GM23338 (cell line): ENCODE data around the gene POLR3G. TPM values are rescaled to one million over a fixed set of nuclear protein-coding genes. Genes with fewer than 3 reads are reported as not detected.

Experiments used
- ATAC-seq: fragments of 200-7000 bp; cut with Tn5 transposase; 3 replicates; pipeline ENCODE4 v1.9.1; 2020
- DNase-seq: peaks from one replicate; pipeline ENCODE4 v3.0.0-alpha.2; 2015; ENCODE audit warnings: low spot score
- H2AFZ ChIP-seq: fragments of 200-600 bp; sonication (generic); 2 replicates; pipeline ENCODE4 v1.8.0; 2016; ENCODE audit warnings: antibody characterized with exemption, mild to moderate bottlenecking, moderate library complexity
- H3F3A ChIP-seq: fragments of 200-600 bp; sonication (generic); replicated peaks from 2 replicates; pipeline ENCODE4 v1.8.0; 2017; ENCODE audit warnings: antibody characterized with exemption, mixed run types, low read depth
- H3K27ac ChIP-seq: fragments of 200-600 bp; sonication (generic); 2 replicates; pipeline ENCODE4 v1.6.1; 2016; ENCODE audit warnings: low read depth
- H3K27me3 ChIP-seq: fragments of 200-600 bp; sonication (generic); 2 replicates; pipeline ENCODE4 v1.8.0; 2016; ENCODE audit warnings: mild to moderate bottlenecking, mixed run types, moderate library complexity; ENCODE audit not compliant: insufficient read depth
- H3K36me3 ChIP-seq: fragments of 200-600 bp; sonication (generic); 2 replicates; pipeline ENCODE4 v1.8.0; 2016; ENCODE audit warnings: mild to moderate bottlenecking; ENCODE audit not compliant: insufficient read depth
- H3K4me1 ChIP-seq: fragments of 200-600 bp; sonication (generic); 2 replicates; pipeline ENCODE4 v1.8.0; 2016; ENCODE audit warnings: mild to moderate bottlenecking, moderate library complexity; ENCODE audit not compliant: insufficient read depth
- H3K4me2 ChIP-seq: fragments of 200-600 bp; sonication (generic); 2 replicates; pipeline ENCODE4 v1.7.1; 2017; ENCODE audit warnings: mixed run types
- H3K4me3 ChIP-seq: fragments of 200-600 bp; sonication (generic); 2 replicates; pipeline ENCODE4 v1.6.1; 2016; ENCODE audit warnings: mixed run types
- H3K79me2 ChIP-seq: fragments of 200-600 bp; sonication (generic); replicated peaks from 2 replicates; pipeline ENCODE4 v1.8.0; 2017; ENCODE audit warnings: mild to moderate bottlenecking; ENCODE audit not compliant: insufficient read depth
- H3K9me2 ChIP-seq: fragments of 200-600 bp; sonication (generic); 2 replicates; pipeline ENCODE4 v1.8.0; 2017; ENCODE audit not compliant: insufficient read depth
- H4K20me1 ChIP-seq: fragments of 200-600 bp; sonication (generic); replicated peaks from 2 replicates; pipeline ENCODE4 v1.8.0; 2017; ENCODE audit warnings: mild to moderate bottlenecking; ENCODE audit not compliant: insufficient read depth
- H3K27ac Mint-ChIP-seq: 2 replicates; pipeline ENCODE4 v1.8.0; 2020; ENCODE audit warnings: inconsistent platforms, mild to moderate bottlenecking, moderate library complexity, mixed read lengths
- H3K27me3 Mint-ChIP-seq: 3 replicates; pipeline ENCODE4 v1.8.0; 2022; ENCODE audit warnings: low read depth, mild to moderate bottlenecking, moderate library complexity, mixed read lengths, inconsistent platforms; ENCODE audit not compliant: insufficient read depth, poor library complexity
- H3K36me3 Mint-ChIP-seq: 3 replicates; pipeline ENCODE4 v1.8.0; 2021; ENCODE audit warnings: low read depth, mild to moderate bottlenecking, inconsistent platforms, moderate library complexity, mixed read lengths
- H3K4me1 Mint-ChIP-seq: 3 replicates; pipeline ENCODE4 v1.8.0; 2020; ENCODE audit warnings: mild to moderate bottlenecking, inconsistent platforms, mixed read lengths
- H3K4me3 Mint-ChIP-seq: 3 replicates; pipeline ENCODE4 v1.8.0; 2021; ENCODE audit warnings: moderate library complexity, mild to moderate bottlenecking, inconsistent platforms, mixed read lengths
- H3K9me3 Mint-ChIP-seq: 3 replicates; pipeline ENCODE4 v1.8.0; 2020; ENCODE audit warnings: moderate library complexity, mild to moderate bottlenecking, inconsistent platforms, mixed read lengths
- EZH2phosphoT487 ChIP-seq: fragments of 200-600 bp; sonication (generic); IDR thresholded peaks from one replicate; pipeline ENCODE4 v1.8.1; 2018; ENCODE audit warnings: antibody characterized with exemption; ENCODE audit not compliant: unreplicated experiment
- JUNB ChIP-seq: IDR thresholded peaks from one replicate; pipeline ENCODE4 v1.6.1; 2016; ENCODE audit warnings: antibody characterized with exemption; ENCODE audit not compliant: unreplicated experiment
- NANOG ChIP-seq: IDR thresholded peaks from 2 replicates; pipeline ENCODE4 v1.6.1; 2016; ENCODE audit warnings: antibody characterized with exemption, borderline replicate concordance
- POLR2AphosphoS5 ChIP-seq: IDR thresholded peaks from 2 replicates; pipeline ENCODE4 v1.6.1; 2016; ENCODE audit warnings: antibody characterized with exemption, low read depth
- ZNF114 ChIP-seq: fragments of 250-450 bp; sonication (Bioruptor Pico); IDR thresholded peaks from 2 replicates; pipeline ENCODE4 v1.5.0; 2020; ENCODE audit warnings: mild to moderate bottlenecking, moderate library complexity
- polyA plus RNA-seq: library from polyadenylated mRNA; unstranded; fragments of >200 nt; fragmentation: Nextera tagmentation; extraction: Ambion mirVana; gene quantifications from 2 replicates; pipeline ENCODE4 v1.2.1, GENCODE V29; 2016
- total RNA-seq: library from RNA; depleted of rRNA; stranded (reverse); fragments of >200 nt; shearing (Covaris generic); gene quantifications from 2 replicates; pipeline ENCODE4 v1.2.3, GENCODE V29; 2014
- TF ChIP-seq, protein P1 (sequence below), 2 experiments: fragments of 200-600 bp in 1 of 2; sonication (generic) in 1 of 2; conservative IDR thresholded peaks; 2 replicates each; pipeline versions ENCODE4 v1.5.1 to v1.6.1; 2016 to 2017; ENCODE audit warnings: antibody characterized with exemption in 2 of 2, low read depth in 2 of 2, mild to moderate bottlenecking in 2 of 2, moderate library complexity in 1 of 2
- TF ChIP-seq, protein P2 (sequence below): IDR thresholded peaks from 2 replicates; pipeline ENCODE4 v1.6.1; 2016; ENCODE audit warnings: antibody characterized with exemption
- TF ChIP-seq, protein P3 (sequence below): fragments of 250-450 bp; sonication (Bioruptor Pico); IDR thresholded peaks from 2 replicates; pipeline ENCODE4 v1.5.0; 2020; ENCODE audit warnings: mild to moderate bottlenecking, moderate library complexity

Gene POLR3G
- total and polyA plus RNA-seq, 2 experiments from 2014 or later = 147 to 376 TPM

DNA sequence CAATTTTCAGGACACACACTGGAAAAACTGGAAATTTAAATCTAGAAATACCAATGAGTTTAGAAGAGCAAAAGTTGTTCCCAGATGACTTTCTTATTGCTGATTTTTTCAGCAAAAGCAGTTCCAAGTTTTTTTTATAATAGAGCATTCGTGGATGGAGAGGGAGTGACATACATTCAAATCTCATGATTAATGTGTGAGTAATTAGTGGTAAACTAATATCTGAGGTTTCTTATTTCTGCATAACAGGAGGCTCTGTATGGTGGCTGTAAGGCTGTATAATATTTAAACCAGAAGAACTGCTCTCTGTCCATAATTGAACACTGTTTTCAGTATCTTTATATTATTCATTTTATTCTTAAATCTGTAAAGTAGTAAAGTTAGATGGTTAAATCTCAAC is 28.9 kb downstream of the POLR3G start:
- Mint-ChIP-seq H3K27me3 (no peaks in the 10 kb centered on the region), H3K36me3 (peaks cover 62% of the 10 kb centered on the region), H3K9me3 (no peaks in the 10 kb centered on the region), H3K4me1 (no peaks in the 10 kb centered on the region; the same call in 2 of the 3 replicates), H3K4me3 (no peak overlapping the region), H3K27ac (no peak overlapping the region)
- Histone ChIP-seq H3K4me1 (no peaks in the 10 kb centered on the region), H3K36me3 (peaks cover 59% of the 10 kb centered on the region), H2AFZ (no peak overlapping the region), H3K4me3 (no peak overlapping the region), H3K27me3 (no peaks in the 10 kb centered on the region), H3K9me2 (no peaks in the 10 kb centered on the region), H3F3A (peaks cover 4% of the 10 kb centered on the region), H3K4me2 (no peak overlapping the region), H4K20me1 (no peaks in the 10 kb centered on the region), H3K27ac (0 out of 2 replicates have a peak overlapping the region, but pooled peaks have one; percentile 43), H3K79me2 (no peaks in the 10 kb centered on the region)
- no peak for DNase-seq
- TF ChIP-seq, protein P1, sequence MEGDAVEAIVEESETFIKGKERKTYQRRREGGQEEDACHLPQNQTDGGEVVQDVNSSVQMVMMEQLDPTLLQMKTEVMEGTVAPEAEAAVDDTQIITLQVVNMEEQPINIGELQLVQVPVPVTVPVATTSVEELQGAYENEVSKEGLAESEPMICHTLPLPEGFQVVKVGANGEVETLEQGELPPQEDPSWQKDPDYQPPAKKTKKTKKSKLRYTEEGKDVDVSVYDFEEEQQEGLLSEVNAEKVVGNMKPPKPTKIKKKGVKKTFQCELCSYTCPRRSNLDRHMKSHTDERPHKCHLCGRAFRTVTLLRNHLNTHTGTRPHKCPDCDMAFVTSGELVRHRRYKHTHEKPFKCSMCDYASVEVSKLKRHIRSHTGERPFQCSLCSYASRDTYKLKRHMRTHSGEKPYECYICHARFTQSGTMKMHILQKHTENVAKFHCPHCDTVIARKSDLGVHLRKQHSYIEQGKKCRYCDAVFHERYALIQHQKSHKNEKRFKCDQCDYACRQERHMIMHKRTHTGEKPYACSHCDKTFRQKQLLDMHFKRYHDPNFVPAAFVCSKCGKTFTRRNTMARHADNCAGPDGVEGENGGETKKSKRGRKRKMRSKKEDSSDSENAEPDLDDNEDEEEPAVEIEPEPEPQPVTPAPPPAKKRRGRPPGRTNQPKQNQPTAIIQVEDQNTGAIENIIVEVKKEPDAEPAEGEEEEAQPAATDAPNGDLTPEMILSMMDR (conservative IDR thresholded peaks at IDR 0.05; ENCODE audit: low read depth in 2 of 2) = no peak
- TF ChIP-seq NANOG (no peak), POLR2AphosphoS5 (no peak), ZNF114 (no peak), JUNB (no peak)
- TF ChIP-seq, protein P2, sequence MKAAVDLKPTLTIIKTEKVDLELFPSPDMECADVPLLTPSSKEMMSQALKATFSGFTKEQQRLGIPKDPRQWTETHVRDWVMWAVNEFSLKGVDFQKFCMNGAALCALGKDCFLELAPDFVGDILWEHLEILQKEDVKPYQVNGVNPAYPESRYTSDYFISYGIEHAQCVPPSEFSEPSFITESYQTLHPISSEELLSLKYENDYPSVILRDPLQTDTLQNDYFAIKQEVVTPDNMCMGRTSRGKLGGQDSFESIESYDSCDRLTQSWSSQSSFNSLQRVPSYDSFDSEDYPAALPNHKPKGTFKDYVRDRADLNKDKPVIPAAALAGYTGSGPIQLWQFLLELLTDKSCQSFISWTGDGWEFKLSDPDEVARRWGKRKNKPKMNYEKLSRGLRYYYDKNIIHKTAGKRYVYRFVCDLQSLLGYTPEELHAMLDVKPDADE = no peak
- no peak for ATAC-seq

DNA sequence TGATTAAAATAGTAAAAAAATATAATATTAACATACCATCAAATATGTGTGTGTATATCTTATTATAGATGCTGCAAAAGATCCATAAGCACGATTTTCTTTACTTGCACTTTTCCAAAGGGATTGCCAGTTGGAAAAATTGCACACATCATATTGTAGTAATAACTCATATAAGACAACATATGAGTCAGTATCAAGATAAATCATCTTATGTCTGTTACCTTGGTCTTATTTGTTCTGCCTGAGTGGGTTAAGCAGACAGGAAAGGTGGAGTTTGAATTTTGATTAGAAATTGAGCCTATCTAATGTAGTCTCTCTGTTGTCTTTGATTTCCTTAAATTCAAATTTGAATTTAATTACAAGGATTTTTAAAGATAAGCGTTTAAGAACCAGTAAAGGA is 30.1 kb downstream of the POLR3G start:
- H3K4me1 ChIP-seq = no peaks in the 10 kb centered on the region
- Mint-ChIP-seq H3K4me1 (no peaks in the 10 kb centered on the region; the same call in 2 of the 3 replicates), H3K9me3 (no peaks in the 10 kb centered on the region), H3K27ac (no peak overlapping the region), H3K4me3 (no peak overlapping the region), H3K36me3 (peaks cover 61% of the 10 kb centered on the region), H3K27me3 (no peaks in the 10 kb centered on the region)
- DNase-seq (no peak), ATAC-seq (no peak)
- H3K79me2 ChIP-seq = no peaks in the 10 kb centered on the region
- TF ChIP-seq, protein P3, sequence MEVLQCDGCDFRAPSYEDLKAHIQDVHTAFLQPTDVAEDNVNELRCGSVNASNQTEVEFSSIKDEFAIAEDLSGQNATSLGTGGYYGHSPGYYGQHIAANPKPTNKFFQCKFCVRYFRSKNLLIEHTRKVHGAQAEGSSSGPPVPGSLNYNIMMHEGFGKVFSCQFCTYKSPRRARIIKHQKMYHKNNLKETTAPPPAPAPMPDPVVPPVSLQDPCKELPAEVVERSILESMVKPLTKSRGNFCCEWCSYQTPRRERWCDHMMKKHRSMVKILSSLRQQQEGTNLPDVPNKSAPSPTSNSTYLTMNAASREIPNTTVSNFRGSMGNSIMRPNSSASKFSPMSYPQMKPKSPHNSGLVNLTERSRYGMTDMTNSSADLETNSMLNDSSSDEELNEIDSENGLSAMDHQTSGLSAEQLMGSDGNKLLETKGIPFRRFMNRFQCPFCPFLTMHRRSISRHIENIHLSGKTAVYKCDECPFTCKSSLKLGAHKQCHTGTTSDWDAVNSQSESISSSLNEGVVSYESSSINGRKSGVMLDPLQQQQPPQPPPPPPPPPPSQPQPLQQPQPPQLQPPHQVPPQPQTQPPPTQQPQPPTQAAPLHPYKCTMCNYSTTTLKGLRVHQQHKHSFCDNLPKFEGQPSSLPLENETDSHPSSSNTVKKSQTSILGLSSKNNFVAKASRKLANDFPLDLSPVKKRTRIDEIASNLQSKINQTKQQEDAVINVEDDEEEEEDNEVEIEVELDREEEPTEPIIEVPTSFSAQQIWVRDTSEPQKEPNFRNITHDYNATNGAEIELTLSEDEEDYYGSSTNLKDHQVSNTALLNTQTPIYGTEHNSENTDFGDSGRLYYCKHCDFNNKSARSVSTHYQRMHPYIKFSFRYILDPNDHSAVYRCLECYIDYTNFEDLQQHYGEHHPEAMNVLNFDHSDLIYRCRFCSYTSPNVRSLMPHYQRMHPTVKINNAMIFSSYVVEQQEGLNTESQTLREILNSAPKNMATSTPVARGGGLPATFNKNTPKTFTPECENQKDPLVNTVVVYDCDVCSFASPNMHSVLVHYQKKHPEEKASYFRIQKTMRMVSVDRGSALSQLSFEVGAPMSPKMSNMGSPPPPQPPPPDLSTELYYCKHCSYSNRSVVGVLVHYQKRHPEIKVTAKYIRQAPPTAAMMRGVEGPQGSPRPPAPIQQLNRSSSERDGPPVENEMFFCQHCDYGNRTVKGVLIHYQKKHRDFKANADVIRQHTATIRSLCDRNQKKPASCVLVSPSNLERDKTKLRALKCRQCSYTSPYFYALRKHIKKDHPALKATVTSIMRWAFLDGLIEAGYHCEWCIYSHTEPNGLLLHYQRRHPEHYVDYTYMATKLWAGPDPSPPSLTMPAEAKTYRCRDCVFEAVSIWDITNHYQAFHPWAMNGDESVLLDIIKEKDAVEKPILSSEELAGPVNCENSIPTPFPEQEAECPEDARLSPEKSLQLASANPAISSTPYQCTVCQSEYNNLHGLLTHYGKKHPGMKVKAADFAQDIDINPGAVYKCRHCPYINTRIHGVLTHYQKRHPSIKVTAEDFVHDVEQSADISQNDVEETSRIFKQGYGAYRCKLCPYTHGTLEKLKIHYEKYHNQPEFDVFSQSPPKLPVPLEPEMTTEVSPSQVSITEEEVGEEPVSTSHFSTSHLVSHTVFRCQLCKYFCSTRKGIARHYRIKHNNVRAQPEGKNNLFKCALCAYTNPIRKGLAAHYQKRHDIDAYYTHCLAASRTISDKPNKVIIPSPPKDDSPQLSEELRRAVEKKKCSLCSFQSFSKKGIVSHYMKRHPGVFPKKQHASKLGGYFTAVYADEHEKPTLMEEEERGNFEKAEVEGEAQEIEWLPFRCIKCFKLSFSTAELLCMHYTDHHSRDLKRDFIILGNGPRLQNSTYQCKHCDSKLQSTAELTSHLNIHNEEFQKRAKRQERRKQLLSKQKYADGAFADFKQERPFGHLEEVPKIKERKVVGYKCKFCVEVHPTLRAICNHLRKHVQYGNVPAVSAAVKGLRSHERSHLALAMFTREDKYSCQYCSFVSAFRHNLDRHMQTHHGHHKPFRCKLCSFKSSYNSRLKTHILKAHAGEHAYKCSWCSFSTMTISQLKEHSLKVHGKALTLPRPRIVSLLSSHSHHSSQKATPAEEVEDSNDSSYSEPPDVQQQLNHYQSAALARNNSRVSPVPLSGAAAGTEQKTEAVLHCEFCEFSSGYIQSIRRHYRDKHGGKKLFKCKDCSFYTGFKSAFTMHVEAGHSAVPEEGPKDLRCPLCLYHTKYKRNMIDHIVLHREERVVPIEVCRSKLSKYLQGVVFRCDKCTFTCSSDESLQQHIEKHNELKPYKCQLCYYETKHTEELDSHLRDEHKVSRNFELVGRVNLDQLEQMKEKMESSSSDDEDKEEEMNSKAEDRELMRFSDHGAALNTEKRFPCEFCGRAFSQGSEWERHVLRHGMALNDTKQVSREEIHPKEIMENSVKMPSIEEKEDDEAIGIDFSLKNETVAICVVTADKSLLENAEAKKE = no peak
- TF ChIP-seq, protein P2 = no peak
- no peak for TF ChIP-seq EZH2phosphoT487
- H3K27ac ChIP-seq = no peak overlapping the region
- H3K4me3 ChIP-seq = no peak overlapping the region
- H3F3A ChIP-seq = no peaks in the 10 kb centered on the region
- H4K20me1 ChIP-seq = no peaks in the 10 kb centered on the region
- H3K4me2 ChIP-seq = no peak overlapping the region
- peaks cover 58% of the 10 kb centered on the region for H3K36me3 ChIP-seq
- H3K27me3 ChIP-seq = no peaks in the 10 kb centered on the region
- H2AFZ ChIP-seq = no peak overlapping the region
- H3K9me2 ChIP-seq = no peaks in the 10 kb centered on the region
